HG03342 (cell line): ENCODE data around the gene IGF2BP1.
"Not testable (repeated sequence)": the region's sequence is repeated elsewhere in the genome, so short reads cannot be mapped to it uniquely, and the experiment has no call there.

Source experiments
- ATAC-seq: cut with Tn5 transposase; IDR thresholded peaks from one replicate; pipeline ENCODE4 v1.9.1; 2021; ENCODE audit warnings: mild to moderate bottlenecking, moderate library complexity; ENCODE audit not compliant: unreplicated experiment

IGF2BP1 gene

GRCh38 chr17:49050611-49051010 is 53.4 kb downstream of the IGF2BP1 start:
- no peak for ATAC-seq

- no peak for ATAC-seq
Measured at GRCh38 chr17:49051269-49051668, 54.1 kb downstream of the IGF2BP1 start.

- no peak for ATAC-seq
Measured at GRCh38 chr17:49053171-49053829, 56.1 kb downstream of the IGF2BP1 start.

- no peak for ATAC-seq
Measured at GRCh38 chr17:49054342-49055092, 57.3 kb downstream of the IGF2BP1 start.

- no peak for ATAC-seq
Measured at GRCh38 chr17:49055181-49055927, 58.2 kb downstream of the IGF2BP1 start.

GRCh38 chr17:49061524-49061943 is 64.3 kb downstream of the IGF2BP1 start:
- no peak for ATAC-seq

GRCh38 chr17:49063652-49064051 is 66.5 kb downstream of the IGF2BP1 start:
- no peak for ATAC-seq

GRCh38 chr17:49067163-49067562 is 70.0 kb downstream of the IGF2BP1 start:
- no peak for ATAC-seq

GRCh38 chr17:49069585-49070273 is 72.5 kb downstream of the IGF2BP1 start:
- no peak for ATAC-seq

GRCh38 chr17:49071106-49071505 is 73.9 kb downstream of the IGF2BP1 start:
- ATAC-seq = no peak

- ATAC-seq = no peak
Measured at GRCh38 chr17:49074851-49075540, 77.8 kb downstream of the IGF2BP1 start.

- no peak for ATAC-seq
Measured at GRCh38 chr17:49076573-49077384, 79.6 kb downstream of the IGF2BP1 start.

GRCh38 chr17:49078248-49078647 is 81.1 kb downstream of the IGF2BP1 start:
- ATAC-seq = no peak

GRCh38 chr17:49079840-49080663 is 82.9 kb downstream of the IGF2BP1 start:
- ATAC-seq = no peak

GRCh38 chr17:49082231-49082630 is 85.0 kb downstream of the IGF2BP1 start:
- no peak for ATAC-seq

- not testable (repeated sequence) for ATAC-seq
Measured at GRCh38 chr17:49085046-49085445, 87.9 kb downstream of the IGF2BP1 start.

GRCh38 chr17:49085565-49086315 is 88.6 kb downstream of the IGF2BP1 start:
- no peak for ATAC-seq

GRCh38 chr17:49086316-49086605 is 89.1 kb downstream of the IGF2BP1 start:
- ATAC-seq = no peak
